SK-MEL-5 (cell line): ENCODE results near the gene ENTR1. TPM values are rescaled to one million over a fixed set of nuclear protein-coding genes. Genes with fewer than 3 reads are reported as not detected.

Experiments
- DNase-seq: peaks from one replicate; pipeline ENCODE4 v3.0.0-alpha.2; 2016; ENCODE audit warnings: low read depth, low spot score
- in situ Hi-C: cut with HindIII; loops from 2 replicates; pipeline ENCODE4 v1.10.0; 2016; ENCODE audit warnings: low sequenced_read_pairs, high pct_unique_total_duplicates, low pct_unique_long_range_greater_than_20kb
- total RNA-seq: library from RNA; depleted of rRNA; stranded (reverse); fragments of >200 nt; shearing (Covaris generic); gene quantifications from 2 replicates; pipeline ENCODE4 v1.2.3, GENCODE V29; 2014

Gene ENTR1
- total RNA-seq, 1 experiment from 2014 or later, result 71.1 TPM

DNA sequence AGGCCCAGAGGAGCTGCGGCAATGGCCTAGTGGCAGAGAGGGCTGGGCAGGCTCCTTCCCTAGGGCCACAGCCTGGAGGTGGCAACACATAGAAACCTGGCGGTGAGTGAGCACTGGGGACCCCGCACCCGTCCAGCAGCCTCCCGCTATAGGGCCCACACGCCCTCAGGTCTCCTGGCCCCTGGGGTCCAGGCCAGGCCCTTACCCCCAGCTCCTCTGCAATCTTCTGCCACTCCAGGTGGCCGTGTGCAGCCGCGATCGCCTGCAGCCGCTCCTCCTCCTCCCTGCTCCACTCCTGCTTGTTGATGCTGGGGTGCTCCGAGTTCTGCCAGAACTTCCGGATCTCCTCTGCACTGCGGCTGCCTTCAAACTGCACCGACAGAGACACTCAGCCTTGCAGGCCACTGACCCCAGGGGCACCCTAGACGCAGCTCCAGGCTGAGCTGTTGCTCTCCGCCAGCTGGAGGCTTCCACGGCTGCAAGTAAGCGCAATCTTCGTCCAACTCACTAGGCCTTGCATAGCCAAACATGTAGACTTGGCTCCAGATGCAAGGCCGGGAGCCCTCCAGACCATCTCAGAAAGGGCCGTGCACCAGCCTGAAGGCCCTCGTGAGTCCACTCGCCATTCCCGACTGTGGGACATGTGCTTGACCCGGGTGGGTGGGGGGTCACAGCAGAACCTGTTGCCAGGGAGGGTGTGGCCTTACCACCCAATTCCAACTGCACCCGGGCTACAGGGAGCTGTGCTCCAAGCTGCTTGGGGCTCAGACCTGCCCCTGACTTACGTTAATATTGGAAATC, 18.5 kb downstream of the ENTR1 start:
- no peak for DNase-seq
- in situ Hi-C loops, result no loop called here

DNA sequence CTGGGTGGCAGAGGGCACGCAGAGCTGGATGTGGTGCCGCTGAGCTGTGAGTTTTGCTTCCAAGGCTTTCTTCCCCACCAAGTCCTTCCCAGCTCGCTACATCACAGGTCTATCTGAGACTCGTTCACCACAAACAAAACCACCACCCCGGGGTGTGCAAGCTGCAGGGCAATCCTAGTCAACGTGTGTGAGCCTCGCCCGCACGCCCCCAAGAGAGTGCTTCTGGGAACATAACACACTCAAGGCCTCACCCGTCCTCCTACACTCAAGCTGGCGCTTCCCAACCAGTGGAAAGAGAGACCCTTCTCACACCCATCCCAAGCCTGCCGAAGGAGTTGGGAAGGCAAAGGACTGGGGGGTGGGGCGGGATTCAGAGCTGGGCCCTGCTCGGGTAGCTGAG, 21.0 kb downstream of the ENTR1 start:
- in situ Hi-C loops, result no loop called here
- DNase-seq, result no peak

GRCh38 chr9:136387217-136387616, 23.2 kb downstream of the ENTR1 start:
- DNase-seq, result no peak
- in situ Hi-C loops, result no loop called here

GRCh38 chr9:136386018-136386417, 24.4 kb downstream of the ENTR1 start:
- in situ Hi-C loops, result no loop called here
- DNase-seq, result no peak

GRCh38 chr9:136385015-136385414, 25.4 kb downstream of the ENTR1 start:
- DNase-seq, result no peak
- in situ Hi-C loops, result no loop called here

- in situ Hi-C loops, result no loop called here
- DNase-seq, result no peak
Observed at GRCh38 chr9:136383436-136383835, 27.0 kb downstream of the ENTR1 start.

DNA sequence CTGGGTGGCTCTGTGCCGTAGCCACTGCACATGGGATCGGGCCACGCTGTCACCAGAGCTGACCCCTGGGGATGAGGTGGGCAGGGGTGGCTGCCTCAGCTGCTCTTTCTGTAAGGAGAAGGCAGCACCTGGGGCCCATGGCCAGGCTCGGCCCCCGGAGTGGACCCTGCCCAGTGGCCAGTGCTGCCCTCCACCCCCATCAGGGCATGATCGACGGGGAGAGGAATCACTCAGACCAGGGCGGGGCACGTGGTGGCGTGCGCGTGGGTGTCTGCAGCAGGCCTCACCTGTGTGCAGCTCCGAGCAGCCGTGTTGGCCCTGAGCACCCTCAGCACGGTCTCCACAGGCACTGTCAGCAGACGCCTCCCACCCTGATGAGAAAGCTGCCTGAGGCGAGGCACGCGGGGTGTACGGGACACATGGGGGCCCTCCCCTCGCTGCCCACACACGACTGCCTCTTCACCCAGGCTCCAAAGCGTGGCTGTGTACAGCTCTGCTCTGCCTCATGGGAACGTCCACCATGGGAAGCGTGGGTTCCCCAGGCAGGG, 28.4 kb downstream of the ENTR1 start:
- in situ Hi-C loops, result no loop called here
- no peak for DNase-seq

GRCh38 chr9:136381311-136381710, 29.1 kb downstream of the ENTR1 start:
- in situ Hi-C loops, result no loop called here
- DNase-seq, result no peak

DNA sequence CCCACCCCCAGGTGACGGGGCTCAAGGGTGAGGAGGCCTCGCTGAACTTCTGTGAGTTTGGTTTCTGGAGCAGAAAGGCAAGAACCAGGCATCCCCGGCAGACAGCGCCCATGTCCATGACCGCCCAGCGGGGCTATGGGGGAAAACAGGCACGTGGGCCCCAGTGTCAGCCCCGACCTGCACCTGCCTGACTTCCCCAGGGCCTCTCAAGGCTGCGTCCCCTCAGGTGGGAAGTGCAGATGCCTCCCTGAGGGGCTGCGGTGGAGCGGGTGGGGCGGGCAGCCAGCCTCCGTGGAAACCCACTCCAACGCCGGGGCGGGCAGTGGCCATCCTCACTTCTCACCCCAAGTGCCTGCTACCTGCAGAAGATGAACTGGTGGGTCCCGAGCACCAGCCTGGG, 30.0 kb downstream of the ENTR1 start:
- in situ Hi-C loops, result no loop called here
- DNase-seq, result no peak

GRCh38 chr9:136379891-136380290, 30.5 kb downstream of the ENTR1 start:
- in situ Hi-C loops, result no loop called here
- DNase-seq, result no peak

DNA sequence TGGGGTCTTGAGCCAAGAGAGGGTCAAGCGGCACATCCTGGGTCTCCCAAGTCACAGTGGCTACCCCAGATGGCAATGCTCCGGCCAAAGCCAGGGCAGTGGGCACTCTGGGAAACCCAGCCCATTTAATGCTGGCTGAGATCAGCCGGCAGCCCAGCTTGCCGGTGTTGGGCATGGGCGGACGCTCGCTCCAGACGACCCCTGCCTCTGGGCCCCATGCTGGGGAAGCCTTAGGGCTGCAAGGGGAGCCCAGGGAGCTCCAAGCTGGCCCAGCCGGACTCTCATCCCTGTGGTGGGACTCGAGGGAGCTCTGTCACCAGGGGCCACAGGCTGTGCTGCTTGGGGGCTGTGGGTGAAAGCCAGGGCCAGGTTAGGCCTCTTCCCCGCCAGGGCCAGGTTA, 31.0 kb downstream of the ENTR1 start:
- no peak for DNase-seq
- in situ Hi-C loops, result no loop called here

DNA sequence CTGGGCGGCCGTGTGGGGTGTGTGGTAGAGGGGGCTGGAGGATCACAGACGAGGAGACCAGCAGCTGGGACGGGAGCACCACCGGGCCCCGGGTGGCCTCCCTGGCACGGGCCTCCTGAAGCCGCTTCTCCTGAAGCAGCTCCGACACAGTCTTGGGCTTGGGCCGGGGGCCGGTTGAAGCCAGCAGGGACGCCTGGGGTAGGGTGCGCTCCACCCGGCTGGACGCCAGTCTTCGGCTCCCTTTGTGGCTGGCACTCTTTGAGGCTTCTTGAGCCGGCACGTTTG, 31.5 kb downstream of the ENTR1 start:
- in situ Hi-C loops, result no loop called here
- DNase-seq, result no peak

- in situ Hi-C loops, result no loop called here
Observed at GRCh38 chr9:136378170-136379002, 32.0 kb downstream of the ENTR1 start.

DNA sequence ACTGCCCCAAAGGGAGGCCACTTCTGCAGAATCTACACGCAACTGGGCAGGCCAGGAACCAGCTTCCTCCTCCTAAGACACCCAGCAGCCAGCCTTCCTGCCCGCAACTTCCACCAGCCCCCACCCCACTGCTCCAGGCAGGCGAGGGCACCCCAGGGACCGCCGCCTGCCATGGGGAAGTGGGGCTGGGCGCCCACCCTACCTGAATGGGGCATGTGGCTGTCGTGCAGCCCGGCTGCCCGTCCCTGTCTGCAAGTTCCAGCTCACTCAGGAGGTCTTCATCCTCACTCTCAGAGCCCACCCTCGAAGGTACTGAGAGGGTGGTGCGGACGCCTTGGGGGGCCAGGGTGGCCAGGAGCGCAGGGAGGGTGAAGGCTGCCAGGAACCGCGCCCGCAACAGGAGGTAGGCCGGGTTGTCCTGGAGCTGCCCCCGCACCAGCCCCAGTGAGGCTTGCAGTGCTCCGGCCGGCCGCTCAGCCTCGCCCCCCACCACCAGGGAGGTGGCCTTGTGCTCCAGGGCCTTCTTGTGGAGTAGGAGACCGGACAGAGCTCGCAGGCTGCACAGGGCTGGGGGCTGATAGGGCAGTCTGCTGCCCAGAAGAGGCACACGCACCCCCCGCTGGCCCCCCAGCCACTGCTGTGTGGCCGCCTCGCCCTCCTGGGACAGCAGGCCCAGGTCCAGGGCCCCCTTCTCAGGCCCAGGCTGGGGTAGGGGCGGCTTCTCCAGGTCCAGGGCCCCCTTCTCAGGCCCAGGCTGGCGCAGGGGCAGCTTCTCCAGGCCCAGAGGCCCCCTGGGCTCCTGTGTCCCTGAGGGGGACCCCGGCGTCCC, 32.9 kb downstream of the ENTR1 start:
- in situ Hi-C loops, result no loop called here
- no peak for DNase-seq

More at GRCh38 chr9:136378170-136379002, 32.0 kb downstream of the ENTR1 start:
- DNase-seq, result no peak

- in situ Hi-C loops, result no loop called here
- DNase-seq, result no peak
Observed at GRCh38 chr9:136376457-136376856, 34.0 kb downstream of the ENTR1 start.

GRCh38 chr9:136375096-136375495, 35.3 kb downstream of the ENTR1 start:
- in situ Hi-C loops, result no loop called here

GRCh38 chr9:136374183-136374575, 36.2 kb downstream of the ENTR1 start:
- no peak for DNase-seq
- in situ Hi-C loops, result no loop called here

More at GRCh38 chr9:136375096-136375495, 35.3 kb downstream of the ENTR1 start:
- DNase-seq, result no peak
